ENCODE results near the gene MYLK4. TPM values are rescaled to one million over a fixed set of nuclear protein-coding genes. Genes with fewer than 3 reads are reported as not detected.

Gene MYLK4
- total and polyA plus RNA-seq, 5 donors from 2014 or later: 0.20 to 0.91 (median 0.37) TPM; not detected in 2

DNA sequence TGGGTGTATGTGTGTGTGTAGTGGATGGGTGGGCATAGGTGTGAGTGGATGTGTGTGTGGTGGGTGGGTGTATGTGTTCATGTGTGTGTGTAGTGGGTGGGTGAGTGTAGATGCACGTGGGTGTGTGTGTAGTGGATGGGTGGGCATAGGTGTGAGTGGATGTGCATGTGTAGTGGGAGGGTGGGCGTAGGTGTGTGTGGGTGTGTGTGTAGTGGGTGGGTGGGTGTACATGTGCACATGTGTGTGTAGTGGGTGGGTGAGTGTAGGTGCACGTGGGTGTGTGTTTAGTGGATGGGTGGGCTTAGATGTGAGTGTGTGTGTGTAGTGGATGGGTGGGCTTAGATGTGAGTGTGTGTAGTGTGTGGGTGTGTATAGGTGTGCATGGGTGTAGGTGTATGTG lies 104.4 kb downstream of the MYLK4 start:
- H3K9me3 Mint-ChIP-seq: peaks cover 0 to 4% (median 0%) of the 10 kb centered on the region in 7 donors
- Histone ChIP-seq H3K27ac (ENCODE audit: insufficient read depth, low read length, poor library complexity, severe bottlenecking) (no peak overlapping the region), H3K4me1 (ENCODE audit: control insufficient read depth, insufficient read depth, low read length, poor library complexity, severe bottlenecking) (no peaks in the 10 kb centered on the region), H3K27me3 (ENCODE audit: control insufficient read depth, insufficient read depth, low read length) (peaks cover 23% of the 10 kb centered on the region), H3K9me3 (ENCODE audit: control insufficient read depth in 2 of 2, low read length in 2 of 2) (no peaks in the 10 kb centered on the region), H3K36me3 (ENCODE audit: control insufficient read depth, insufficient read depth, low read length) (no peaks in the 10 kb centered on the region), H3K4me3 (ENCODE audit: low read depth, low read length) (no peak overlapping the region)
- H3K36me3 Mint-ChIP-seq: no peaks in the 10 kb centered on the region
- peaks cover 43% of the 10 kb centered on the region for H3K27me3 Mint-ChIP-seq
- no peak overlapping the region for H3K27ac Mint-ChIP-seq
- ATAC-seq (ENCODE audit: low read depth in 2 of 2): no peak
- H3K4me1 Mint-ChIP-seq: no peaks in the 10 kb centered on the region
- H3K4me3 Mint-ChIP-seq: no peak overlapping the region
- no peak for DNase-seq

- H3K9me3 Mint-ChIP-seq: peaks cover 0 to 4% (median 0%) of the 10 kb centered on the region in 7 donors
Observed at GRCh38 chr6:2643935-2644539, 106.7 kb downstream of the MYLK4 start.

GRCh38 chr6:2643130-2643529 lies 107.6 kb downstream of the MYLK4 start:
- H3K9me3 Mint-ChIP-seq: peaks cover 0 to 2% (median 0%) of the 10 kb centered on the region in 7 donors
- peaks cover 32% of the 10 kb centered on the region for H3K27me3 Mint-ChIP-seq
- Histone ChIP-seq H3K4me1 (ENCODE audit: control insufficient read depth, insufficient read depth, low read length, poor library complexity, severe bottlenecking) (no peaks in the 10 kb centered on the region), H3K4me3 (ENCODE audit: low read depth, low read length) (no peak overlapping the region), H3K36me3 (ENCODE audit: control insufficient read depth, insufficient read depth, low read length) (no peaks in the 10 kb centered on the region), H3K27me3 (ENCODE audit: control insufficient read depth, insufficient read depth, low read length) (peaks cover 20% of the 10 kb centered on the region), H3K9me3 (ENCODE audit: control insufficient read depth in 2 of 2, low read length in 2 of 2) (no peaks in the 10 kb centered on the region), H3K27ac (ENCODE audit: insufficient read depth, low read length, poor library complexity, severe bottlenecking) (no peak overlapping the region)
- no peaks in the 10 kb centered on the region for H3K36me3 Mint-ChIP-seq
- H3K4me3 Mint-ChIP-seq: no peak overlapping the region
- ATAC-seq (ENCODE audit: low read depth in 2 of 2): no peak
- H3K4me1 Mint-ChIP-seq: no peaks in the 10 kb centered on the region
- H3K27ac Mint-ChIP-seq: no peak overlapping the region
- no peak for DNase-seq

More at GRCh38 chr6:2643935-2644539, 106.7 kb downstream of the MYLK4 start:
- Histone ChIP-seq H3K36me3 (ENCODE audit: control insufficient read depth, insufficient read depth, low read length) (no peaks in the 10 kb centered on the region), H3K27me3 (ENCODE audit: control insufficient read depth, insufficient read depth, low read length) (peaks cover 20% of the 10 kb centered on the region), H3K27ac (ENCODE audit: insufficient read depth, low read length, poor library complexity, severe bottlenecking) (no peak overlapping the region), H3K9me3 (ENCODE audit: control insufficient read depth in 2 of 2, low read length in 2 of 2) (no peaks in the 10 kb centered on the region), H3K4me1 (ENCODE audit: control insufficient read depth, insufficient read depth, low read length, poor library complexity, severe bottlenecking) (no peaks in the 10 kb centered on the region), H3K4me3 (ENCODE audit: low read depth, low read length) (no peak overlapping the region)
- Mint-ChIP-seq H3K4me3 (no peak overlapping the region), H3K27ac (no peak overlapping the region), H3K4me1 (no peaks in the 10 kb centered on the region), H3K36me3 (no peaks in the 10 kb centered on the region), H3K27me3 (peaks cover 37% of the 10 kb centered on the region)
- DNase-seq (no peak), ATAC-seq (ENCODE audit: low read depth in 2 of 2) (no peak)

DNA sequence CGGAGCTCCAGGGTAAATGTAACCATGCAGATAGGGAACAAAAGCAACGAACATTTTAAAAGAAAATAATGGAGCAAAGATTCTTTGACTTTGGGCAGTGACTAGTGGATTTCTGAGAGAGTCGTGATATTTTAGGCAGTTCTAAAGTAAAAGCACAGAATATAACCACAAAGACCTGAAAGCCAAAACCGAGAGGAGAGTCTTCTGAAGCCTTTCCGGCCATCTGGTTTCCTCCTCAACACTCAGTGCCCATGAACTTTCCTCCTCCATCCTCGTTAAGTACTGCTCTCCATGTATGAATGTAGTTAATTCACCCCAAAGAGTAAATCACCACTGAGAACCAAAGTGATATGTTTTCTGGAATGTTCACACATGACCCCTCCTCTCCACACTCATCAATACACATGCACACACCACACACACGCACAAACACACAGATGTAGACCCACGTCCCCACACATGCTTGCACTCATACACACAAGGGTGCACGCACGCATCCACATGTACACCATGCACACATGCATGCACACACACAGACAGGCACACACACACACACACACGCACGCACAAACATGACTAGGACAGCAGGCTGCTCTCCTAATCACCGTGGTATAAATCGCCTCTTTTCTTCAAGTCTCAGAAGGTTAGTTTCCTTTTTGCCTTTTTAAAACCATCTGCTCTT lies 109.5 kb downstream of the MYLK4 start:
- Histone ChIP-seq H3K9me3 (ENCODE audit: control insufficient read depth in 2 of 2, low read length in 2 of 2) (no peaks in the 10 kb centered on the region), H3K27me3 (ENCODE audit: control insufficient read depth, insufficient read depth, low read length) (peaks cover 12% of the 10 kb centered on the region), H3K4me3 (ENCODE audit: low read depth, low read length) (no peak overlapping the region), H3K36me3 (ENCODE audit: control insufficient read depth, insufficient read depth, low read length) (no peaks in the 10 kb centered on the region), H3K27ac (ENCODE audit: insufficient read depth, low read length, poor library complexity, severe bottlenecking) (no peak overlapping the region), H3K4me1 (ENCODE audit: control insufficient read depth, insufficient read depth, low read length, poor library complexity, severe bottlenecking) (no peaks in the 10 kb centered on the region)
- no peak for ATAC-seq (ENCODE audit: low read depth in 2 of 2)
- no peak overlapping the region for H3K27ac Mint-ChIP-seq
- no peaks in the 10 kb centered on the region for H3K36me3 Mint-ChIP-seq
- H3K27me3 Mint-ChIP-seq: peaks cover 27% of the 10 kb centered on the region
- DNase-seq: no peak
- H3K4me3 Mint-ChIP-seq: no peak overlapping the region
- peaks cover 0 to 2% (median 0%) of the 10 kb centered on the region in 7 donors for H3K9me3 Mint-ChIP-seq
- H3K4me1 Mint-ChIP-seq: no peaks in the 10 kb centered on the region

- Mint-ChIP-seq H3K27ac (no peak overlapping the region), H3K27me3 (peaks cover 21% of the 10 kb centered on the region), H3K9me3 (peaks cover 0 to 2% (median 0%) of the 10 kb centered on the region in 7 donors), H3K4me1 (no peaks in the 10 kb centered on the region), H3K4me3 (no peak overlapping the region), H3K36me3 (no peaks in the 10 kb centered on the region)
- H3K27ac ChIP-seq (ENCODE audit: insufficient read depth, low read length, poor library complexity, severe bottlenecking): no peak overlapping the region
- H3K9me3 ChIP-seq (ENCODE audit: control insufficient read depth in 2 of 2, low read length in 2 of 2): no peaks in the 10 kb centered on the region
- no peak overlapping the region for H3K4me3 ChIP-seq (ENCODE audit: low read depth, low read length)
- ATAC-seq (ENCODE audit: low read depth in 2 of 2): no peak
- no peak for DNase-seq
- no peaks in the 10 kb centered on the region for H3K36me3 ChIP-seq (ENCODE audit: control insufficient read depth, insufficient read depth, low read length)
- H3K27me3 ChIP-seq (ENCODE audit: control insufficient read depth, insufficient read depth, low read length): peaks cover 12% of the 10 kb centered on the region
- H3K4me1 ChIP-seq (ENCODE audit: control insufficient read depth, insufficient read depth, low read length, poor library complexity, severe bottlenecking): no peaks in the 10 kb centered on the region
Observed at GRCh38 chr6:2640551-2640950, 110.2 kb downstream of the MYLK4 start.

DNA sequence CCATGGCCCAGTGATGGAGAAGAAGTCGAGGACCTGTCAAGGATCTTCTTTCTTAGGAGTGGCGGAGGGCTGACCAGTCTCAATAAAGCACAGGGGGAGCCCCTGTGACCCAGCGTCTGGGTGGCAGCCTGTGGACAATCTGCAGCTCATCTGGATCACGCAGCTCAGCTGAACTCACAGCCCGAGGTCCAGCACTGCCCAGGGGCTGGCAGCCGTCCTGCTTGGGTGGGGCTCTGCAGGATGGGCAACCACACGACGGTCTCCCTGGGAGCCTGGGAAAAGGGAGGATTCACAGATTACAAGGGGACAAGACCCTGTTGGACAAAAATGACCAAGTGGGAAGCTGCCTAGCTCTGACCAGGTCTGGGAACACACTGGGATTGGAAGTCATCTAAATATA lies 110.8 kb downstream of the MYLK4 start:
- H3K9me3 Mint-ChIP-seq: peaks cover 0 to 2% (median 0%) of the 10 kb centered on the region in 7 donors
- no peak for ATAC-seq (ENCODE audit: low read depth in 2 of 2)
- peaks cover 0 to 1% (median 0%) of the 10 kb centered on the region in 4 donors for H3K4me1 Mint-ChIP-seq
- H3K27me3 Mint-ChIP-seq: peaks cover 15% of the 10 kb centered on the region
- peaks cover 12% of the 10 kb centered on the region for H3K27me3 ChIP-seq (ENCODE audit: control insufficient read depth, insufficient read depth, low read length)
- no peak for DNase-seq
- H3K36me3 ChIP-seq (ENCODE audit: control insufficient read depth, insufficient read depth, low read length): no peaks in the 10 kb centered on the region
- H3K9me3 ChIP-seq (ENCODE audit: control insufficient read depth in 2 of 2, low read length in 2 of 2): no peaks in the 10 kb centered on the region
- H3K27ac Mint-ChIP-seq: no peak overlapping the region
- no peak overlapping the region for H3K4me3 Mint-ChIP-seq
- H3K4me1 ChIP-seq (ENCODE audit: control insufficient read depth, insufficient read depth, low read length, poor library complexity, severe bottlenecking): no peaks in the 10 kb centered on the region
- H3K27ac ChIP-seq (ENCODE audit: insufficient read depth, low read length, poor library complexity, severe bottlenecking): no peak overlapping the region
- H3K36me3 Mint-ChIP-seq: no peaks in the 10 kb centered on the region
- H3K4me3 ChIP-seq (ENCODE audit: low read depth, low read length): no peak overlapping the region

DNA sequence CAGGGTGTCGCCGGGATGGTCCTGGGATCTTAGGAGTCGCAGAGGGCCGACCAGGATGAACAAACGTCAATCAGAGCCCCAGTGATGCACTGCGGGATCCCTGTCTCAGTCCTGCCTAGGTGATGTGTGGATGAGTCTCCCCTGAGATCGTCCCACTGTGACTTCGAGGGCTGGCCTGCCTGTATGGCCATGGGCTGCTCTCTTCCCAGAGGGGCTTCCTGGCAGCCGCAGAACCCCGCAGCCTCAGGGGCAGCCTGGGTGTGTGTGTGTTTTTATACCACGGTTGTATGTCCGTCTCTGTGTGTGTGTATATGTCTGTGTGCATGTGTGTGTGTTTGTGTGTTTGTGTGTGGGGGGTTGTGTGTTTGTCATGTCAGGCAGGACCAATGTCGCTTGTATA lies 111.6 kb downstream of the MYLK4 start:
- H3K27ac ChIP-seq (ENCODE audit: insufficient read depth, low read length, poor library complexity, severe bottlenecking): no peak overlapping the region
- no peak overlapping the region for H3K4me3 Mint-ChIP-seq
- DNase-seq (no peak), ATAC-seq (ENCODE audit: low read depth in 2 of 2) (no peak)
- H3K9me3 Mint-ChIP-seq: peaks cover 0 to 2% (median 0%) of the 10 kb centered on the region in 7 donors
- no peaks in the 10 kb centered on the region for H3K36me3 Mint-ChIP-seq
- peaks cover 20% of the 10 kb centered on the region for H3K27me3 Mint-ChIP-seq
- no peak overlapping the region for H3K4me3 ChIP-seq (ENCODE audit: low read depth, low read length)
- no peak overlapping the region for H3K27ac Mint-ChIP-seq
- peaks cover 0 to 8% (median 0%) of the 10 kb centered on the region in 4 donors for H3K4me1 Mint-ChIP-seq
- H3K4me1 ChIP-seq (ENCODE audit: control insufficient read depth, insufficient read depth, low read length, poor library complexity, severe bottlenecking): peaks cover 4% of the 10 kb centered on the region
- H3K27me3 ChIP-seq (ENCODE audit: control insufficient read depth, insufficient read depth, low read length): peaks cover 12% of the 10 kb centered on the region
- no peaks in the 10 kb centered on the region for H3K36me3 ChIP-seq (ENCODE audit: control insufficient read depth, insufficient read depth, low read length)
- no peaks in the 10 kb centered on the region for H3K9me3 ChIP-seq (ENCODE audit: control insufficient read depth in 2 of 2, low read length in 2 of 2)

GRCh38 chr6:2636672-2637071 lies 114.0 kb downstream of the MYLK4 start:
- H3K27me3 Mint-ChIP-seq: peaks cover 22% of the 10 kb centered on the region
- no peak overlapping the region for H3K27ac Mint-ChIP-seq

More at GRCh38 chr6:2636672-2637071, 114.0 kb downstream of the MYLK4 start:
- Mint-ChIP-seq H3K9me3 (no peaks in the 10 kb centered on the region), H3K36me3 (no peaks in the 10 kb centered on the region), H3K4me1 (peaks cover 0 to 13% (median 0%) of the 10 kb centered on the region in 4 donors), H3K4me3 (no peak overlapping the region)
- Histone ChIP-seq H3K27ac (ENCODE audit: insufficient read depth, low read length, poor library complexity, severe bottlenecking) (no peak overlapping the region), H3K27me3 (ENCODE audit: control insufficient read depth, insufficient read depth, low read length) (peaks cover 5% of the 10 kb centered on the region), H3K4me1 (ENCODE audit: control insufficient read depth, insufficient read depth, low read length, poor library complexity, severe bottlenecking) (peaks cover 8% of the 10 kb centered on the region), H3K9me3 (ENCODE audit: control insufficient read depth in 2 of 2, low read length in 2 of 2) (no peaks in the 10 kb centered on the region), H3K4me3 (ENCODE audit: low read depth, low read length) (no peak overlapping the region), H3K36me3 (ENCODE audit: control insufficient read depth, insufficient read depth, low read length) (no peaks in the 10 kb centered on the region)
- no peak for ATAC-seq (ENCODE audit: low read depth in 2 of 2)
- no peak for DNase-seq

Data from CD4-positive, CD25-positive, alpha-beta regulatory T cell (primary cell).